Loucy (cell line): ENCODE measurements around the gene TAB2.

ENCODE experiments used
- H2AFZ ChIP-seq: fragments of 200-600 bp; sonication (generic); 2 replicates; pipeline ENCODE4 v1.6.0; 2016; ENCODE audit warnings: antibody characterized with exemption, mild to moderate bottlenecking, low read length, moderate library complexity
- H3F3A ChIP-seq: fragments of 200-600 bp; 2 replicates; pipeline ENCODE4 v1.6.0; 2016; ENCODE audit warnings: antibody characterized with exemption, low read depth, mild to moderate bottlenecking
- H3K27me3 ChIP-seq: fragments of 200-600 bp; sonication (generic); 2 replicates; pipeline ENCODE4 v1.6.1; 2014; ENCODE audit warnings: low read length, mild to moderate bottlenecking; ENCODE audit not compliant: insufficient read depth, poor library complexity, severe bottlenecking
- H3K36me3 ChIP-seq: fragments of 200-600 bp; sonication (generic); 2 replicates; pipeline ENCODE4 v1.6.1; 2016; ENCODE audit warnings: low read length; ENCODE audit not compliant: insufficient read depth
- H3K4me1 ChIP-seq: fragments of 200-600 bp; sonication (generic); 2 replicates; pipeline ENCODE4 v1.5.1; 2014; ENCODE audit warnings: low read length, mild to moderate bottlenecking; ENCODE audit not compliant: insufficient read depth, poor library complexity, severe bottlenecking
- H3K4me2 ChIP-seq: fragments of 200-600 bp; sonication (generic); 2 replicates; pipeline ENCODE4 v1.6.0; 2014; ENCODE audit warnings: antibody characterized with exemption, low read length, low read depth, mild to moderate bottlenecking; ENCODE audit not compliant: poor library complexity, severe bottlenecking
- H3K4me3 ChIP-seq: fragments of 200-600 bp; sonication (generic); 2 replicates; pipeline ENCODE4 v1.5.1; 2014; ENCODE audit warnings: low read length, mild to moderate bottlenecking, mixed read lengths; ENCODE audit not compliant: poor library complexity, severe bottlenecking
- H3K79me2 ChIP-seq: fragments of 200-600 bp; sonication (generic); 2 replicates; pipeline ENCODE4 v1.6.1; 2014; ENCODE audit warnings: low read length; ENCODE audit not compliant: insufficient read depth
- H3K9ac ChIP-seq: fragments of 200-600 bp; sonication (generic); 2 replicates; pipeline ENCODE4 v1.6.0; 2014; ENCODE audit warnings: mild to moderate bottlenecking, low read depth, low read length, moderate library complexity; ENCODE audit not compliant: poor library complexity, severe bottlenecking
- H3K9me2 ChIP-seq: fragments of 200-600 bp; sonication (generic); replicated peaks from 2 replicates; pipeline ENCODE4 v1.6.1; 2016; ENCODE audit warnings: low read depth, low read length, mixed read lengths
- H3K9me3 ChIP-seq: fragments of 200-600 bp; sonication (generic); 2 replicates; pipeline ENCODE4 v1.6.1; 2014; ENCODE audit warnings: mild to moderate bottlenecking, antibody characterized with exemption, low read length, low read depth; ENCODE audit not compliant: insufficient read depth
- H4K20me1 ChIP-seq: fragments of 200-600 bp; sonication (generic); 2 replicates; pipeline ENCODE4 v1.6.0; 2014; ENCODE audit warnings: antibody characterized with exemption, low read length, mild to moderate bottlenecking; ENCODE audit not compliant: insufficient read depth, poor library complexity, severe bottlenecking
- CTCF ChIP-seq: fragments of 200-600 bp; sonication (generic); conservative IDR thresholded peaks from 2 replicates; pipeline ENCODE4 v1.5.1; 2014; ENCODE audit warnings: mild to moderate bottlenecking, antibody characterized with exemption, low read length
- EZH2phosphoT487 ChIP-seq: fragments of 200-600 bp; IDR thresholded peaks from 2 replicates; pipeline ENCODE4 v1.6.1; 2018; ENCODE audit warnings: antibody characterized with exemption, mild to moderate bottlenecking, moderate library complexity, borderline replicate concordance

Gene TAB2

GRCh38 chr6:149373511-149373910 lies 56.0 kb downstream of the TAB2 start:
- no peak overlapping the region for H2AFZ ChIP-seq
- H3F3A ChIP-seq, result no peaks in the 10 kb centered on the region
- peaks cover 38% of the 10 kb centered on the region for H4K20me1 ChIP-seq
- H3K4me2 ChIP-seq, result no peak overlapping the region
- no peaks in the 10 kb centered on the region for H3K9me3 ChIP-seq
- H3K9ac ChIP-seq, result no peak overlapping the region
- no peaks in the 10 kb centered on the region for H3K9me2 ChIP-seq
- H3K36me3 ChIP-seq, result peaks cover 38% of the 10 kb centered on the region; the same call in 1 of the 2 replicates
- H3K4me3 ChIP-seq, result no peak overlapping the region
- peaks cover 63% of the 10 kb centered on the region for H3K79me2 ChIP-seq
- H3K4me1 ChIP-seq, result peaks cover 14% of the 10 kb centered on the region
- TF ChIP-seq EZH2phosphoT487 (no peak), CTCF (no peak)
- H3K27me3 ChIP-seq, result no peaks in the 10 kb centered on the region

GRCh38 chr6:149379977-149380376 lies 62.5 kb downstream of the TAB2 start:
- Histone ChIP-seq H3K4me1 (peaks cover 12% of the 10 kb centered on the region), H3K27me3 (no peaks in the 10 kb centered on the region), H3K36me3 (peaks cover 60% of the 10 kb centered on the region), H3K9me2 (no peaks in the 10 kb centered on the region), H3K79me2 (peaks cover 27% of the 10 kb centered on the region), H3F3A (no peaks in the 10 kb centered on the region), H3K4me3 (no peak overlapping the region), H2AFZ (no peak overlapping the region), H3K9me3 (no peaks in the 10 kb centered on the region), H4K20me1 (peaks cover 14% of the 10 kb centered on the region), H3K9ac (no peak overlapping the region), H3K4me2 (no peak overlapping the region)
- TF ChIP-seq CTCF (no peak), EZH2phosphoT487 (no peak)

- Histone ChIP-seq H4K20me1 (peaks cover 10% of the 10 kb centered on the region), H3K4me2 (no peak overlapping the region), H3K79me2 (peaks cover 25% of the 10 kb centered on the region), H3K9me2 (no peaks in the 10 kb centered on the region), H3F3A (no peaks in the 10 kb centered on the region), H3K9ac (no peak overlapping the region), H2AFZ (no peak overlapping the region), H3K4me3 (no peak overlapping the region), H3K36me3 (peaks cover 60% of the 10 kb centered on the region), H3K4me1 (peaks cover 9% of the 10 kb centered on the region), H3K9me3 (no peaks in the 10 kb centered on the region), H3K27me3 (no peaks in the 10 kb centered on the region)
- TF ChIP-seq EZH2phosphoT487, result no peak
- no peak for TF ChIP-seq CTCF
Measured at GRCh38 chr6:149380523-149380922, 63.0 kb downstream of the TAB2 start.
